Uterus (tissue), 2 donors: ENCODE data around the gene ARHGAP11A.

Experiments
- POLR2A ChIP-seq, 2 donors: fragments of 450-650 bp; IDR thresholded peaks; one replicate each; pipeline ENCODE4 v1.6.1; 2016; ENCODE audit warnings: antibody characterized with exemption in 2 of 2, mild to moderate bottlenecking in 1 of 2, moderate library complexity in 1 of 2
- TF ChIP-seq, protein P1 (sequence below), 4 experiments: fragments of 200-600 bp in 2 of 4; fragments of 450-650 bp in 2 of 4; sonication (generic) in 2 of 4; IDR thresholded peaks; one replicate each; pipeline ENCODE4 v1.5.1; 2016 to 2019; ENCODE audit warnings: antibody characterized with exemption in 4 of 4, mild to moderate bottlenecking in 2 of 4, moderate library complexity in 1 of 4

- TF ChIP-seq, protein P1, sequence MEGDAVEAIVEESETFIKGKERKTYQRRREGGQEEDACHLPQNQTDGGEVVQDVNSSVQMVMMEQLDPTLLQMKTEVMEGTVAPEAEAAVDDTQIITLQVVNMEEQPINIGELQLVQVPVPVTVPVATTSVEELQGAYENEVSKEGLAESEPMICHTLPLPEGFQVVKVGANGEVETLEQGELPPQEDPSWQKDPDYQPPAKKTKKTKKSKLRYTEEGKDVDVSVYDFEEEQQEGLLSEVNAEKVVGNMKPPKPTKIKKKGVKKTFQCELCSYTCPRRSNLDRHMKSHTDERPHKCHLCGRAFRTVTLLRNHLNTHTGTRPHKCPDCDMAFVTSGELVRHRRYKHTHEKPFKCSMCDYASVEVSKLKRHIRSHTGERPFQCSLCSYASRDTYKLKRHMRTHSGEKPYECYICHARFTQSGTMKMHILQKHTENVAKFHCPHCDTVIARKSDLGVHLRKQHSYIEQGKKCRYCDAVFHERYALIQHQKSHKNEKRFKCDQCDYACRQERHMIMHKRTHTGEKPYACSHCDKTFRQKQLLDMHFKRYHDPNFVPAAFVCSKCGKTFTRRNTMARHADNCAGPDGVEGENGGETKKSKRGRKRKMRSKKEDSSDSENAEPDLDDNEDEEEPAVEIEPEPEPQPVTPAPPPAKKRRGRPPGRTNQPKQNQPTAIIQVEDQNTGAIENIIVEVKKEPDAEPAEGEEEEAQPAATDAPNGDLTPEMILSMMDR (IDR thresholded peaks at IDR 0.05) = no peak
- no peak for TF ChIP-seq POLR2A (IDR thresholded peaks at IDR 0.05)
Observed at GRCh38 chr15:32669896-32670611, 54.8 kb downstream of the ARHGAP11A start.
